Parathyroid adenoma (tissue), 2 donors: Measurements from ENCODE around the gene R3HDM2.

Experiments
- H2AFZ ChIP-seq: fragments of 300-600 bp; sonication (generic); one replicate; pipeline ENCODE4 v1.7.0; 2017; ENCODE audit warnings: antibody characterized with exemption, mild to moderate bottlenecking
- H3K27ac ChIP-seq: fragments of 300-600 bp; sonication (generic); one replicate; pipeline ENCODE4 v1.7.0; 2017
- H3K27me3 ChIP-seq: fragments of 300-600 bp; sonication (generic); one replicate; pipeline ENCODE4 v1.7.0; 2017; ENCODE audit warnings: low read length; ENCODE audit not compliant: control insufficient read depth, insufficient read depth
- H3K36me3 ChIP-seq: fragments of 300-600 bp; sonication (generic); one replicate; pipeline ENCODE4 v1.7.0; 2017; ENCODE audit warnings: low read length; ENCODE audit not compliant: control insufficient read depth, insufficient read depth
- H3K4me1 ChIP-seq: fragments of 300-600 bp; sonication (generic); one replicate; pipeline ENCODE4 v1.7.0; 2017; ENCODE audit warnings: control low read depth
- H3K4me2 ChIP-seq: fragments of 300-600 bp; sonication (generic); one replicate; pipeline ENCODE4 v1.7.0; 2017; ENCODE audit warnings: low read length
- H3K4me3 ChIP-seq: fragments of 300-600 bp; sonication (generic); one replicate; pipeline ENCODE4 v1.7.0; 2017; ENCODE audit warnings: low read depth, low read length
- H3K79me2 ChIP-seq: fragments of 300-600 bp; sonication (generic); one replicate; pipeline ENCODE4 v1.7.0; 2017; ENCODE audit warnings: control low read depth
- H3K9ac ChIP-seq: fragments of 300-600 bp; sonication (generic); one replicate; pipeline ENCODE4 v1.7.0; 2017; ENCODE audit warnings: mild to moderate bottlenecking
- H3K9me3 ChIP-seq: fragments of 300-600 bp; sonication (generic); one replicate; pipeline ENCODE4 v1.7.0; 2017; ENCODE audit warnings: low read length; ENCODE audit not compliant: control insufficient read depth
- TF ChIP-seq, protein P1 (sequence below): fragments of 300-600 bp; sonication (generic); IDR thresholded peaks from one replicate; pipeline ENCODE4 v1.7.0; 2017; ENCODE audit warnings: antibody characterized with exemption, mild to moderate bottlenecking
- donor health status: primary hyperparathyroidism.

Gene R3HDM2

DNA sequence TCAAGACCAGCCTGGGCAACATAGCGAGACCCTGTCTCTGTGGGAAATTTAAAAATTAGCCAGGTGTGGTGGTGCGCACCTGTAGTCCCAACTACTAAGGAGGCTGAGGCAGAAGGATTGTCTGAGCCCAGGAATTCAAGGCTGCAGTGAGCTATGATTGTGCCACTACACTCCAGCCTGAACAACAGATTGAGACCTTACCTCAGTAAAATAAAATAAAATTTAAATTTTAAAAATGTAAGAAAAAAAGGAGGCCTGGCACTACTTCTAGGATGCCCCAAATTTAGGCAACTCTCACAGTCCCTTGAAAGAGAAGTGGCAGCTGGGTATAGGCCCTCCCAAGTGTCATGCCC lies 23.3 kb upstream of the R3HDM2 start:
- Histone ChIP-seq H3K4me3 (no peak overlapping the region), H3K27me3 (no peaks in the 10 kb centered on the region), H3K27ac (no peak overlapping the region), H3K4me2 (no peak overlapping the region), H3K79me2 (no peaks in the 10 kb centered on the region), H3K4me1 (peaks cover 19% of the 10 kb centered on the region), H3K36me3 (no peaks in the 10 kb centered on the region), H3K9me3 (no peaks in the 10 kb centered on the region), H3K9ac (no peak overlapping the region), H2AFZ (no peak overlapping the region)
- TF ChIP-seq, protein P1, sequence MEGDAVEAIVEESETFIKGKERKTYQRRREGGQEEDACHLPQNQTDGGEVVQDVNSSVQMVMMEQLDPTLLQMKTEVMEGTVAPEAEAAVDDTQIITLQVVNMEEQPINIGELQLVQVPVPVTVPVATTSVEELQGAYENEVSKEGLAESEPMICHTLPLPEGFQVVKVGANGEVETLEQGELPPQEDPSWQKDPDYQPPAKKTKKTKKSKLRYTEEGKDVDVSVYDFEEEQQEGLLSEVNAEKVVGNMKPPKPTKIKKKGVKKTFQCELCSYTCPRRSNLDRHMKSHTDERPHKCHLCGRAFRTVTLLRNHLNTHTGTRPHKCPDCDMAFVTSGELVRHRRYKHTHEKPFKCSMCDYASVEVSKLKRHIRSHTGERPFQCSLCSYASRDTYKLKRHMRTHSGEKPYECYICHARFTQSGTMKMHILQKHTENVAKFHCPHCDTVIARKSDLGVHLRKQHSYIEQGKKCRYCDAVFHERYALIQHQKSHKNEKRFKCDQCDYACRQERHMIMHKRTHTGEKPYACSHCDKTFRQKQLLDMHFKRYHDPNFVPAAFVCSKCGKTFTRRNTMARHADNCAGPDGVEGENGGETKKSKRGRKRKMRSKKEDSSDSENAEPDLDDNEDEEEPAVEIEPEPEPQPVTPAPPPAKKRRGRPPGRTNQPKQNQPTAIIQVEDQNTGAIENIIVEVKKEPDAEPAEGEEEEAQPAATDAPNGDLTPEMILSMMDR: no peak

DNA sequence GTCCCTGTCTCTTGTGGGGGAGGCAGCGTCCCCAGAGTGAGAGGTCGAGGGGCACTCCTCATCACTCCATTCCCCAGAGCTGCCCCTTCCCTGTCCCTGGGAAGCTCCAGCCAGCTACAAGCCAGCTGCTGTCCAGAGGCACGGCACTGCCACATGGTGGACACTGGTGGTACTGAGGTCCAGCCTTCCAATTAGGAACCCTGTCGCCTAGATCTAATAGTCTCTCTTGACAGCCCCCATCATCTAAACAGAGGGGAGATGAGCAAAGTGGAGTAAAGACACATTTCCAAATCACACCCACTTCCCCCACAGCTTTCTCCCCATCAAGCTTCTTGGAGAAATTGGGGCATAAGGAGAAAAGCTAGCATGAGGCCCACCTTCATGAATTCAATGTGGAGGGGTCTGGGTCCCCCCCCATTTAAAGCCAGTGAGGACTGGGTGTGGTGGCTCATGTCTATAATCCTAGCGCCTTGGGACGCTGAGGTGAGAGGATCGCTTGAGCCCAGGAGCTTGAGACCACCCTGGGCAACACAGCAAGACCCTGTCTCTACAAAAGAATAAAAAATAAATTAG lies 22.2 kb upstream of the R3HDM2 start:
- TF ChIP-seq, protein P1: peak; percentile 93
- Histone ChIP-seq H2AFZ (no peak overlapping the region), H3K9me3 (no peaks in the 10 kb centered on the region), H3K4me2 (no peak overlapping the region), H3K36me3 (no peaks in the 10 kb centered on the region), H3K4me3 (no peak overlapping the region), H3K27ac (no peak overlapping the region), H3K79me2 (no peaks in the 10 kb centered on the region), H3K27me3 (no peaks in the 10 kb centered on the region), H3K9ac (no peak overlapping the region), H3K4me1 (peaks cover 16% of the 10 kb centered on the region)

DNA sequence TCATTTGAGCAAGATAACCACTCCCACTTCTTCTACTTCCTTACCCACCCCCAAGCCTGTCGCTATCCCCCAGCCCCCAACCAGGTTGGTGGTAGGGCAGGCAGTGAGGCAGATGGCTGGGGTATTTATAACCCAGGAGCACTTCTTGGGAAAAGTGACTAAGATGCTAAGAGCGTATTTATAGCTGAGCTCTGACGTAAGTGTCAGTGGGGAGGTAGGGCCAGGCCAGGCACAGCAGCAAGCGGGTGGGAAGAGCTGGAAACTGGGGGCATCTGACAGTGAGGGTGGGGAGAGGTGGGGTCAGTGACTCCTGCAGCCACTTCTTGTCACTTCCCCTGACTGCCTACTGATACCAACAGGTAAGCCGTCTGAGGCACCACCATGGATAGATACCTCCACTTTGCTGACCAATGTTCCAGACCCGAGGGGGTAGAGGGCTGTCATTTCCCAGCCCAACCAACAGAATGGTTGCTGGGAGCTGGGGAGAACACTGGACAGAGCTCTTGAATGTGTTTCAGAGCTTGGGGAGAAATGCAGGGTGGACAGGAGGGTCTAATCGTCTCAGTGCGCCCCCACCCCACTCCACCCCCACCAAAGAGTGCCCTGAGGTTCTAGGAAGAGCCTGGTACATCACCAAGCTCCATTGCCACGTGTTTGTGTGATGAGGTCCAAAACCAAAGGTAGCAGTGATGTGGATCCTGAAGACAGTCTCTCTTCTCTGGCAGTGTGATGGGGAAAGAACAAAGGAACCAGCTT lies 21.5 kb upstream of the R3HDM2 start:
- Histone ChIP-seq H3K27ac (no peak overlapping the region), H3K27me3 (no peaks in the 10 kb centered on the region), H3K4me3 (no peak overlapping the region), H3K79me2 (no peaks in the 10 kb centered on the region), H3K36me3 (no peaks in the 10 kb centered on the region), H3K9me3 (no peaks in the 10 kb centered on the region), H3K4me2 (no peak overlapping the region), H3K4me1 (peaks cover 16% of the 10 kb centered on the region), H3K9ac (no peak overlapping the region), H2AFZ (no peak overlapping the region)
- TF ChIP-seq, protein P1: no peak

DNA sequence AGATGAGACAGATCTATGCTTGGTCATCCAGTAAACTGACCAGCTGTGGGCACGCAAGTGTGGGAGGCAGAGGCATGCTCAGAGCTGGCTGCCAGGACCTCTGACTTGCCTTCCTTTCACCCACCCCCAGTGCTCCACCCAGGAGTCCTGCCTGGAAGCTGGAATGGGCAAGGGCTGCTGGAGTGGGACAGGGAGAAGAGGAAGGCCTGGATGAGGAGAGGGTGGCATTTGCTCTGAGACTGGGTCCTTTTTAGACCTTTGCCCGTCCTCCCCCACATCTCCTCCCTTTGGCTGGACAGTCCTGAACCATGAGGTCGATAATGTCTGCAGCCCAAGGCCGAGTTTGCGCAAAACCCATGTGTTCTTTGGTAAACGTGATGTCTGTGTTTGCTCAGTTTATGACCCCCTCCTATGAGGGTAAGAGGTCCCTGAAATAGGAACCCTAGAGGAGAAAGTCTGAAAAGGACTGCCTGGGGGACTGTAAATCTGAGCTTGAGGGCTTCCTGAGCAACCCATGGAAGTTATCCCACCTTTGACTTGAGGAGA lies 20.5 kb upstream of the R3HDM2 start:
- Histone ChIP-seq H3K36me3 (no peaks in the 10 kb centered on the region), H3K9me3 (no peaks in the 10 kb centered on the region), H3K4me2 (no peak overlapping the region), H3K4me3 (no peak overlapping the region), H2AFZ (no peak overlapping the region), H3K79me2 (no peaks in the 10 kb centered on the region), H3K9ac (no peak overlapping the region), H3K4me1 (peaks cover 15% of the 10 kb centered on the region), H3K27ac (no peak overlapping the region), H3K27me3 (no peaks in the 10 kb centered on the region)
- TF ChIP-seq, protein P1: no peak

DNA sequence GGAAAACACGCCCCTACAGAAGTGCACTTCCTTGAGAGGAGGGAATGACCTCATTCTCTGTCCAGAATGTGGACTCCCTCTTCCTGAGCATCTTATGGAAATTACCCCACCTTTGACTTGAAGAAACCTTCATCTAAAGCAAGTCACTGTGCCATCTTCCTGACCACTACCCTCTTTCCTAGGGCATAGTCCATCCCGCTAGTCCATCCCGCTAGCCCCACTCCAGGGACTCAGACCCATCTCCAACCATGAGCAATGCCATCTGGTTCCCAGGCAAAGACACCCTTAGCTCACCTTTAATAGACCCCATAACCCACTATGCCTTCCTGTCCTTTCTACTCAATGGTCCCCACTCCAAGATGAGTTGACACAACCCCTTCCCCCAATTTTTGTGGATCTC lies 19.2 kb upstream of the R3HDM2 start:
- Histone ChIP-seq H3K27me3 (no peaks in the 10 kb centered on the region), H3K4me3 (no peak overlapping the region), H3K36me3 (no peaks in the 10 kb centered on the region), H3K79me2 (no peaks in the 10 kb centered on the region), H3K4me1 (peaks cover 5% of the 10 kb centered on the region), H2AFZ (no peak overlapping the region), H3K9ac (no peak overlapping the region), H3K9me3 (no peaks in the 10 kb centered on the region), H3K27ac (no peak overlapping the region), H3K4me2 (no peak overlapping the region)
- TF ChIP-seq, protein P1: no peak
